PC-3 (cell line): ENCODE data around the gene ZFP90.

Source experiments
- CTCF ChIP-seq: fragments of 300-600 bp; sonication (generic); conservative IDR thresholded peaks from 2 replicates; pipeline ENCODE4 v1.5.1; 2017; ENCODE audit warnings: antibody characterized with exemption, low read depth, mild to moderate bottlenecking, low read length
- EZH2 ChIP-seq: fragments of 300-600 bp; sonication (generic); IDR thresholded peaks from one replicate; pipeline ENCODE4 v1.6.1; 2017; ENCODE audit warnings: antibody characterized with exemption, mild to moderate bottlenecking, low read length; ENCODE audit not compliant: unreplicated experiment
- EZH2phosphoT487 ChIP-seq: fragments of 300-600 bp; sonication (generic); IDR thresholded peaks from 2 replicates; pipeline ENCODE4 v1.6.1; 2018; ENCODE audit warnings: mild to moderate bottlenecking, antibody characterized with exemption, low read length, borderline replicate concordance

- TF ChIP-seq EZH2phosphoT487 (no peak), EZH2 (no peak), CTCF (no peak)
Measured at GRCh38 chr16:68526782-68527145, 12.3 kb upstream of the ZFP90 start.
